Neural cell (in vitro differentiated cells): ENCODE data around the gene PVALEF.

Source experiments
- EP300 ChIP-seq: fragments of 450-650 bp; conservative IDR thresholded peaks from 2 replicates; pipeline ENCODE4 v1.6.1; 2014; ENCODE audit warnings: antibody characterized with exemption, mild to moderate bottlenecking, moderate library complexity; ENCODE audit not compliant: poor library complexity, severe bottlenecking
- EZH2 ChIP-seq: fragments of 200-600, 300-800 bp; shearing (Covaris generic), sonication (generic); IDR thresholded peaks from 2 replicates; pipeline ENCODE4 v1.6.1; 2014; ENCODE audit warnings: antibody characterized with exemption, low read length, borderline replicate concordance, mild to moderate bottlenecking; ENCODE audit not compliant: insufficient read depth, poor library complexity, severe bottlenecking
- MXI1 ChIP-seq: fragments of 450-650 bp; conservative IDR thresholded peaks from 2 replicates; pipeline ENCODE4 v1.6.1; 2014; ENCODE audit warnings: antibody characterized with exemption, mild to moderate bottlenecking; ENCODE audit not compliant: poor library complexity, severe bottlenecking
- POLR2AphosphoS5 ChIP-seq: IDR thresholded peaks from 2 replicates; pipeline ENCODE4 v1.6.1; 2012
- RAD21 ChIP-seq: fragments of 450-650 bp; conservative IDR thresholded peaks from 2 replicates; pipeline ENCODE4 v1.6.1; 2014; ENCODE audit warnings: antibody characterized with exemption, mild to moderate bottlenecking, moderate library complexity
- SMC3 ChIP-seq: fragments of 450-650 bp; conservative IDR thresholded peaks from 2 replicates; pipeline ENCODE4 v1.6.1; 2014; ENCODE audit warnings: antibody characterized with exemption, mild to moderate bottlenecking, moderate library complexity; ENCODE audit not compliant: poor library complexity
- TAF1 ChIP-seq: IDR thresholded peaks from 2 replicates; pipeline ENCODE4 v1.6.1; 2012; ENCODE audit warnings: low read depth
- TF ChIP-seq, protein P1 (sequence below): fragments of 450-650 bp; IDR thresholded peaks from 2 replicates; pipeline ENCODE4 v1.5.1; 2014; ENCODE audit warnings: antibody characterized with exemption, mild to moderate bottlenecking, moderate library complexity; ENCODE audit not compliant: poor library complexity, severe bottlenecking
- TF ChIP-seq, protein P2 (sequence below): IDR thresholded peaks from 2 replicates; pipeline ENCODE4 v1.6.1; 2012; ENCODE audit warnings: borderline replicate concordance

DNA sequence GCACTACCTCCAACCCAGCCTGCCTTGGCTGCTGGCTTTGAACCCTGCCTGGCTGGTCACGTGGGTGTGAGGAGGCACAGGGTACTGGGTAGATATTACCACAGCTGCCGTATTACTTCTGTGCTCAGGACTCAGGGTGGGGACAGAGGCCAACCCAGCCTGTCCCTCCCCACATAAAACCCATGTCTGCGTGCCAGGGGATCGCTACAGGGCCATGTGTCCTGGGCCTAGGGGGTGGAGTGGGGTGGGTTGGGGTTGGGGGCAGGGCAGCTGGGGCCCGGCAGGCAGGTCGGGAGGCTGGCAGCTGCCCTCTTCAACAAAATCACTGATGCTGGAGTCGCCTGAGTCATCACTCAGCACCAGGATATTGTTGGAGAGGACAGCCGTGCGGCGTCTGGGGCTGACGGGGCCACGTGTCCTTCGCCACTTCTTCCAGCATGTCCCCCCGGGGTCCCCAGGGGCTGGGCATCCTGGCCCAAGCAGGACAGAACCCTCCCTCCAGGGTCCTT is 39.7 kb upstream of the PVALEF start:
- TF ChIP-seq, protein P1, sequence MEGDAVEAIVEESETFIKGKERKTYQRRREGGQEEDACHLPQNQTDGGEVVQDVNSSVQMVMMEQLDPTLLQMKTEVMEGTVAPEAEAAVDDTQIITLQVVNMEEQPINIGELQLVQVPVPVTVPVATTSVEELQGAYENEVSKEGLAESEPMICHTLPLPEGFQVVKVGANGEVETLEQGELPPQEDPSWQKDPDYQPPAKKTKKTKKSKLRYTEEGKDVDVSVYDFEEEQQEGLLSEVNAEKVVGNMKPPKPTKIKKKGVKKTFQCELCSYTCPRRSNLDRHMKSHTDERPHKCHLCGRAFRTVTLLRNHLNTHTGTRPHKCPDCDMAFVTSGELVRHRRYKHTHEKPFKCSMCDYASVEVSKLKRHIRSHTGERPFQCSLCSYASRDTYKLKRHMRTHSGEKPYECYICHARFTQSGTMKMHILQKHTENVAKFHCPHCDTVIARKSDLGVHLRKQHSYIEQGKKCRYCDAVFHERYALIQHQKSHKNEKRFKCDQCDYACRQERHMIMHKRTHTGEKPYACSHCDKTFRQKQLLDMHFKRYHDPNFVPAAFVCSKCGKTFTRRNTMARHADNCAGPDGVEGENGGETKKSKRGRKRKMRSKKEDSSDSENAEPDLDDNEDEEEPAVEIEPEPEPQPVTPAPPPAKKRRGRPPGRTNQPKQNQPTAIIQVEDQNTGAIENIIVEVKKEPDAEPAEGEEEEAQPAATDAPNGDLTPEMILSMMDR = no peak
- no peak for TF ChIP-seq POLR2AphosphoS5
- TF ChIP-seq, protein P2, sequence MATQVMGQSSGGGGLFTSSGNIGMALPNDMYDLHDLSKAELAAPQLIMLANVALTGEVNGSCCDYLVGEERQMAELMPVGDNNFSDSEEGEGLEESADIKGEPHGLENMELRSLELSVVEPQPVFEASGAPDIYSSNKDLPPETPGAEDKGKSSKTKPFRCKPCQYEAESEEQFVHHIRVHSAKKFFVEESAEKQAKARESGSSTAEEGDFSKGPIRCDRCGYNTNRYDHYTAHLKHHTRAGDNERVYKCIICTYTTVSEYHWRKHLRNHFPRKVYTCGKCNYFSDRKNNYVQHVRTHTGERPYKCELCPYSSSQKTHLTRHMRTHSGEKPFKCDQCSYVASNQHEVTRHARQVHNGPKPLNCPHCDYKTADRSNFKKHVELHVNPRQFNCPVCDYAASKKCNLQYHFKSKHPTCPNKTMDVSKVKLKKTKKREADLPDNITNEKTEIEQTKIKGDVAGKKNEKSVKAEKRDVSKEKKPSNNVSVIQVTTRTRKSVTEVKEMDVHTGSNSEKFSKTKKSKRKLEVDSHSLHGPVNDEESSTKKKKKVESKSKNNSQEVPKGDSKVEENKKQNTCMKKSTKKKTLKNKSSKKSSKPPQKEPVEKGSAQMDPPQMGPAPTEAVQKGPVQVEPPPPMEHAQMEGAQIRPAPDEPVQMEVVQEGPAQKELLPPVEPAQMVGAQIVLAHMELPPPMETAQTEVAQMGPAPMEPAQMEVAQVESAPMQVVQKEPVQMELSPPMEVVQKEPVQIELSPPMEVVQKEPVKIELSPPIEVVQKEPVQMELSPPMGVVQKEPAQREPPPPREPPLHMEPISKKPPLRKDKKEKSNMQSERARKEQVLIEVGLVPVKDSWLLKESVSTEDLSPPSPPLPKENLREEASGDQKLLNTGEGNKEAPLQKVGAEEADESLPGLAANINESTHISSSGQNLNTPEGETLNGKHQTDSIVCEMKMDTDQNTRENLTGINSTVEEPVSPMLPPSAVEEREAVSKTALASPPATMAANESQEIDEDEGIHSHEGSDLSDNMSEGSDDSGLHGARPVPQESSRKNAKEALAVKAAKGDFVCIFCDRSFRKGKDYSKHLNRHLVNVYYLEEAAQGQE = no peak
- TF ChIP-seq TAF1 = no peak
- TF ChIP-seq EZH2 = no peak
- no peak for TF ChIP-seq EP300
- TF ChIP-seq SMC3 = no peak
- TF ChIP-seq RAD21 = no peak
- TF ChIP-seq MXI1 = no peak
